OCI-M1 (cell line): ENCODE results near the gene GPR25.
"Not testable (repeated sequence)": the region's sequence is repeated elsewhere in the genome, so short reads cannot be mapped to it uniquely, and the experiment has no call there.

ENCODE experiments used
- DNase-seq: peaks from one replicate; lab custom pipeline; 2025; lab: John Stamatoyannopoulos, UW

GPR25 gene

DNA sequence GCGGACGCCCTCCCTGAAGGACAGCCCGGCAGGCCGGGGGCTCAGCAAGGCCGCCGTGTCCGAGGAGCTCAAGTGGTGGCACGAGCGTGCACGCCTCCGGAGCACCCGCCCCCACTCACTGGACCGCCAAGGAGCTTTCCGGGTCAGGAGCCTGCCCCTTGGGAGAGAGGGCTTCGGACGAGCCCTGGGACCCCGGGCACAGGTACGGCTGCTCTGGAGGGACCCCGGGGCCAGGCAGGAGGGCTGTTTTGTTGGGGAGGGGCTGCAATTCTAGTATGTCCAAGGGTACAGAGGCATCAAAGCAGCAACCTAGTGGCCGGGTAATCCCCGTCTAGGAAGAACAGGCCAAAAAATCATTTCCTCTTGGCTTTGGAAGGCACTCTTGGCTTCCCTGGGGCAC is 39.2 kb downstream of the GPR25 start:
- DNase-seq: not testable (repeated sequence)

DNA sequence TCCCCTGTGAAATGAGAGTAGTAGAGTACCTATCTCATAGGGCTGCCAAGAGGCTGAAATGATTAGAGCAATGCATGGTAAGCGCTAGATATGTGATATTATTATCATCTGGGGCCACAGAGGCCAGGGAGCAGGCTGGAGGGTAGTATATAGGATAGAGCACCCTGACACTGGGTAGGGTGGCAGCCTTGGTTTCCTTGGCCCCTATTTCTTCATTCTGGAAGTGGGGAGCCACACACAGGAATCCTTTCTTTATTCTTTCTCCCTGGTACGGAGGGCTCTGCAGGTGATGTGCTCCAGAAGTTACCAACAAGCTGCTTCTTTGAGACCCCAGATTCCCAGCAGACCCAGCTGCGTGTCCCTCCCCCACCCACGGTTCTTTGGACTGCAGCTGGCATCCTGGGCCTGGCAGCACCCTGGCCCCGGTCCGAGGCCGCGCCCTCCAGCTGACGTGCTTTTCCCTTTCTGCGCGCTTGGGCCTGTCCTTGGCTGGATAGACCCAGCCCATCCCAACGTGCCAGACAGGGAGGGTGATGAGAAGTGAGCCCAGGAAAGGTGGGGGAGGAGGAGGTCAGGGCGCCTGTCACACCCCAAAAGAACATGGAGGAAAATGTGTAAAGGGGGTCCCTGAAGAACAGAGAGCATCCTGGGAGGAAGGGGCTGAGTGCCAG is 40.1 kb downstream of the GPR25 start:
- no peak for DNase-seq

DNA sequence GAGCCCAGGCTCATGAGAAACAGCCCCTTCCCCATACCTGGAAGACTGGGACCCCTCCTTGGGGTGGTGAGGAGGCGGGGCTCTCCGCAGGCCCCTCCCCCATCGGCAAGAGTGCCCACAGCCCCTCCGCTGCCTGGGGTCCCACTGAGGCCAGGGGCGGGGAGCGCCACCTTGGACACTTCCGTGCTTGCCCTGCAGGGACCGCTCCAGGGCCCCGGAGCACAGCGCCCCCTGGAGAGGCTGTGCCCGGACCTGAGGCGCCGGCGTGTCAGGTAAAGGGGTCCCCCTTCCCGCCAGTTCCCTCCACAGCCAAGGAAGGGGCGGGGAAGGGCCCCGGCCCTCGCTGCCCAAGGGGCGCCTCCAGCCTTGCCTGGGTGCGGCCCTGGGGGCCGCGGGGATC is 43.4 kb downstream of the GPR25 start:
- DNase-seq: no peak

DNA sequence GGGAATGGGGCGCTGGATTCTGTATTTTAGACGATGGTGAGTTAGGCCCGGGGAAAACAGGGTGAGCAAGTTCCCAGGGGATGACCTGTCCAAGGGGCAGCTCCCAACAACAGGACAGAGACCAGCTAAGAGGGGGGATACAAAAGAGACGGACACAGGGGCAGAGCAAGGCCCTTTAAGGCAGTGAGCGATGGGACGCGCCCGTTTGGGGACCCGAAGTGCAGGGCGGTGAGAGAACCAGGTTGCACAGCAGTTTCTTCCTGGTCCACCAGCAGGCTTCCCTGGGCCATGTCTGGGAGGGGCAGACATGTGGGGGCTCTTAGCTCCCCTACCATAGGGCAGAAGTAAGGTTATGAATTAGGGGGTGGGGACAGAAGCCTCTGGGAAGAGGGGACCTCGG is 43.9 kb downstream of the GPR25 start:
- no peak for DNase-seq

DNA sequence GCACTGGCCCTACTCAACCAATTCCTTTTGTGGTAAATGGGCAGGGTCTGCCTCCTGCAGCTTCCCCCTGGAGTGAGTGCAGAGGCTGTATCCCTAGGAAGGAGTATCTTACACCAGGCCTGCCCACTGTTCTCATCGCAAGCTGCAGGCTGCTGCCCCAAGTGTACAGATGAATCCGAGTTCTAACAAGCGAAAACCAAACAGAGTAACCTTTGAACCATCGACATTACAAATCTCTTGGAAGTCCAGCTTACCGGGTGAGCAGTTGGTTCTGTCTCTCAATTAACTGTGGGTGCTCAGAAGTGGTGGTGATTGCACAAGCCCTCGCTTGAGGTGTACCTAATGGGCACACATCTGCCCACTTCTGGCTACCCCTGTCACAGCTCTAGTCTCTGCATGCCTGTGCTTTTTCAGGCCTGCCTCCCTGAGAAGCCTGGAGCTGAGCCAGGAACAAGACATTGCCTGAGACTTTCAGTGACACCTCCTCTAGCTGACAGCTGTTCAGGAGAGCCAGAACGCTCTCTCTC is 44.6 kb downstream of the GPR25 start:
- DNase-seq: no peak

DNA sequence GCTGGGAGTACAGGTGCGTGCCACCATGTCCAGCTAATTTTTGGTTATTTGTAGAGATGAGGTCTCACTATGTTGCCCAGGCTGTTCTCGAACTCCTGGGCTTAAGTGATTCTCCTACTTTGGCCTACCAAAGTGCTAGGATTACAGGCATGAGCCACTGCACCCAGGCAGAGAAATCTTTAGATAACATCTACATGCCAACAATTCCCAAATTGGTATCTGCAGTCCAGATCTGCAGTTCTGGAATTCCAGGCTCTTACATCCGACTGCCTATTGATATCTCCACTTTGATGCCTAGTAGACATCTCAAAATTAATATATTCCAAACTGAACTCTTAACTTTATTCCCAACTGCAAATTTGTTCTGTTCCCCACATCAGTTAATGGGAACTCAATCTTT is 45.2 kb downstream of the GPR25 start:
- no peak for DNase-seq

DNA sequence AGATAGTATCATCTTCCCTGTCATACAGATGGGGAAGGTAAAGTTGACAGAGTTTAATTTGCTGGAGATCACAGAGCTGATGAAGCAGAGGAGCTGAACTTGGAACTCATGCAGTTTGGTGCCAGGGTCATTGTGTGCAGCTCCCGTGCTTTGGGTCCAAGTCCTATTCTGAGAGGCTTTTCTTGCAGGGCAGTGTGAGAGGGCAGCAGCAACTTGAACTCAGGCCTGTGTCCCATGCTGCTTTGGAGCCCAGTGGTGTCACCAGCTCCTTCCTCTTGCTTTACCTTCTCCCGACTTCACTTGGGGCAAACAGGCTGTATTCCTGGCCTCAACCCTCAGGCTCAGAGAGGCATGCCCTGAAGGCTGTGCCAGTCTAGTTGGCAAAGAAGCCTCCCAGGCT is 46.6 kb downstream of the GPR25 start:
- DNase-seq: no peak

DNA sequence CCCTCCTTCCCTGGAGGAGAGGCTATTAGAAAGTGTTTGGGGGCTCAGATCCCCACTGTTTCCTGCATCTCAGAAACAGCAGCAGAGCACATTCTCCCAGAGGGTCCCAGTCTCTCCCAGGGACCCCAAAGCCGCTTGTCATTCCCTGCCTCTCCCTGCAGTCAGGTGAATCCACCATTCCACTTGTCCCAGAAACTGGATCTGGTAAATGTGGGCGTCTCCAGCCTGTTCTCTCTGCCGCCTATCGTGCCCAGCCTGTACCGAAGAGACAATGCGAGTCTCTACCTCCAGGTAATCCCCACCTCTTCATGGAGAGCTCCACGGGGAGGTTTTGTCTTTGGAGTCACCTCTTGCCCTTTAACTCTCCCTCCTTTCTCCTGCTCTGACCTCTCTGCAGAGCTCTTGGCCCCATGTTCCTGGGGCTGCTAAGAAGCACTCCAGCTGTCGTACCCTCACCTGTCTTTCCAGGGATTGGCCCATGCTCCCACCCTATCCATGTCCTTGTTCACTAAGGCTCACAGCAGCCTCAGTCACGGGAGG is 48.9 kb downstream of the GPR25 start:
- DNase-seq: no peak

DNA sequence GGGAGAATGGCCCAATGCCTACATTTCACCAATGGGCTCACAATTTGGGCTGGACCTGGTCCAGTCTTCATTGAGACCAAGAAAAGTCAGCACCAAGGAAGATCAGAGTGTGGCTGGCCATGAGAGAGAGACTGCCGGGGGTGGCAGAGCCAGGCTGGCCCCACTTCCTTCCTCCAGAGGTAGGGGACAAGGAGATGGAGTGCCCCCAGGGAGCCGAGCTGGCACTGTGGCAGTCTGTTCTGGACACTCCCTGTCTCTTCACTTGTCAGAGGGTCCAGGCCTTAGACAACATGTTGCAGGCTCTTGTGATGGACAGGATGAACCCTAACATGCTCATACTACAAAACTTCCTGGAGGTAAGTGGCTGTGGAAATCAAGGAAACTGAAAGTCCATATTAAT is 49.6 kb downstream of the GPR25 start:
- DNase-seq: no peak

DNA sequence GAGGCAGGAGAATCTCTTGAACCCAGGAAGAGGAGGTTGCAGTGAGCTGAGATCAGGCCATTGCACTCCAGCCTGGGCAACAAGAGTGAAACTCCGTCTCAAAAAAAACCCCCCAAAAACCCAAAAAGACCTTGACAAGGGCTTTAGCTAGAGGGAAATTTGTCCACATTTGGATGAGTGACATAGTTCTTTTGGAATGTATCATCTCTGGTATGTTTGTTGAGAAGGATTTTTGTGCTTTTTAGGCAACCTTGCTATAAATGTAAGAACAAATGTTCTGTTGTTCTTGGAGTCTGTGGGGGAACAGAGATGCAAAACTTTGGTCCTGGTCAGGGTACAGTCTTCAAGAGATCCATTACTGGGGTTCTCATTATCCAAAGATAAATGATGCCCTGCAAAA is 50.8 kb downstream of the GPR25 start:
- no peak for DNase-seq
